Stimulated activated CD4-positive, alpha-beta T cell treated with anti-CD3 and anti-CD28 coated beads, Interleukin-4, amount 100 ng/mL, for 48 hours (primary cell): ENCODE measurements around the gene TMEM238L.

Experiments used
- DNase-seq, 2 donors: peaks; one replicate each; pipeline ENCODE4 v3.0.0-alpha.2; 2020; ENCODE audit warnings: low read depth in 2 of 2

TMEM238L gene

DNA sequence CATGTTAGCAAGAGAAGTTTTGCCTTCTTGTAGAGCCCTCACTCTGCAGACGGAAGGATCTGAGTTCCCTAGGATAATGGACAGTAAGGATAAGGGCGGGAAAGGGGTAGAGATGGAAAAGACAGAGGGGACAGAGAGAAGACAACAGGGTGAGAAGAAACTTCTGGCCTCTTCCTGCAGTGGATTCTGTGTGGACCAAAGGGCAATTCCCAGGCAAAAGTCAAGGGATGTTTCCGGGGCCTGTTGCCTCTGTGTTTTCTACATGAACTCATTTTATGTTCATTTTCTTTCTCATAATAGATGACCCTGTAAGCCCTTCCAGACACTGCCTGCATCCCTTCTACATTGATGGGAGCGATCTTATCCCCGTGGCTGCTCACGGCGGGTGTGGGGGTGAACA is 647 bp upstream of the TMEM238L start:
- no peak for DNase-seq

DNA sequence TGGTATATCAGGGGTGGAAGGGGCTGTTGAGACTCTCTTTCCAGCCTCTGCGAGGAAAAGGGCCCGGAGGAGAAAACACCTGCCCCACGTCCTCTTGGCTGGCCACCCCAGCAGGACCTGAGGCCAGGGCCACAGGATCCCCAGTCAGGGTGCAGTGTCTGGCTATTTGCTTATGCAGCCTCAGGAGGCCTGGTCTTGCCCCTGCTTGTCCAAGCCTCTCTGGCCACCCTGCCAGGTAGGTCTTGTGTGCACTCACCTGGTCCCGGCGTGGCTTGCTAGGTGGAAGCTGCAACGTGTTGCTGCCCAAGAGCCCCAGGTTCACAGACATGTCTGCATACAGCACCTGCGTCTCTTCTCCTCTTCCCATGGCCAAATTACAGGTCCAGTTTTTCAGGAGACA is 549 bp downstream of the TMEM238L start:
- DNase-seq = no peak

- DNase-seq = no peak
These were observed 1.2 kb downstream of the TMEM238L start for GRCh38 chr17:10802496-10803284.

DNA sequence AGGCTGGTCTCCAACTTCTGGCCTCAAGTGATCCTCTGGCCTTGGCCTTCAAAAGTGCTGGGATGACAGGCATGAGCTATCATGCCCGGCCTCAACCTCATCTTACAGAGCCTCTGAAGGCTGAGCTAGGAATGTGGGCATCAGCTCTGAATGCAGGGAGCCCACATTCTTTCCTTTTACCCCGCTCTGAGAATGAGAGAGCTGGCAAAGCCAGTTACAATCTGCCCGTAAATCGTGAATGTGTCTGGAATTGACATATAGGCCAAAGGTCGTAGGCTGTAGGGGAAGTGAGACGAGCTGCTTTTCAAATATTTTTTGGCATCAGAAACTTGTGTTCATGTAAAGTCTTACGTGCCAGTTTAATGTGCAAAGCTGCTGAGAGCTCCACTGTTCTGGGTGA is 4.5 kb downstream of the TMEM238L start:
- DNase-seq = no peak

GRCh38 chr17:10798910-10799309 is 5.0 kb downstream of the TMEM238L start:
- DNase-seq = no peak

DNA sequence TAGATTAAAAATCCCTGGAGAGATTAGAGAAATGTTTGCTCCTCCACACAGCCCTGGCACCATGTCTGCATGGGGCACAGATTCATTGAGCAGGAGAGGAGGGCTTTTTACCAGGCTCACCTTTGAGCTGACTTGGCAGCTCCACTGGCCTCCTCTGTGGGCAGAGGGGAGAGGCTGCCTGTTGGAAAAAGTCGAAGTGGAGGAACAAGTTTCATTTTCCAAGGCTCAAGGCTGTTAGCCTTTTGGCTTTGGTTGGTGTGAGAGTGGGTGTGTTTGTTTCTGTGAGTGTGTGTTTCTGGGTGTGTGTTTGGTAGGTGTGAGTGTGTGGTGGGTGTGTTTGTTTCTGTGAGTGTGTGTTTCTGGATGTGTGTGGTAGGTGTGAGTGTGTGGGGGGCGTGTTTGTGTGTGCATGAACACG is 5.6 kb downstream of the TMEM238L start:
- DNase-seq = no peak

DNA sequence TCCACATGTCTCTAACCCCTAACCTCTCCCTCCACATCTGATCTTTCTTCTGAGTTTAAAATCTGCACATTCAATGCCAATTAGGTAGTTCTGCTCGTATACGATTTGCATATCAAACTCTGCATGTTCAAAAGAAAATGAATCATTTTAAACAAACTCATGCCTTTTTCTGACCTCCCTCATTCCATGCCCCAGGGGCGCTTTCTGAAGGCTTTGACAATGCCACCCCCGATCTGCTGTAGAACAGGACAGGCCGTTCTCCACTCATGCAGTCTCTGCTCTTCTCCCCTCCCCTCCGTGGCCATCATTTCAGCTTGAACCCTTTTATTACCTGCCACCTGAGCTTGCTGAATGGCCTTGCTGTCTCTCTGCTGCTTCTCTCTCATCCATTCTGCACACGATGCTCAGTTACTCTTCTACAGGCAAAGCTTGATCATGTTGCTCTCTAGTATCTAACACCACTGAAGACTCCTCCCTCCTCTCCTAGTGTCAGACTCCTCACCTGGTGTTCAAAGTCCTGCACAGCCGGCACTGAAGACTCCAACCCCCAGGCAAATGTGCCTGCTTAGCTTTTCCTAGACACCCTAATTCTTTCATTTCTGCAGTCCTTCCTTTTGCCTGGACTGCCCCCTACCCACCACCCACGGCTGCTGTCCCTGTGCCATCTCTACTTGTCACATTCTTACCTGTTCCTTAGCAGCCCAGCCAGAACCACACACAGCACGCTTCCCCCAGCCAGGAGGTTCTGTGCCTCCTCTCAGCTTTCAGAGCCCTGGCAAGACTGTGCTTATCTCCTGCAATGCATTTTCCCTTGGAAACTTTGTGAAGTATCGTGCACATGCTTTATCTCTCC is 6.2 kb downstream of the TMEM238L start:
- no peak for DNase-seq

GRCh38 chr17:10793816-10794215 is 10.1 kb downstream of the TMEM238L start:
- no peak for DNase-seq

GRCh38 chr17:10793256-10793655 is 10.6 kb downstream of the TMEM238L start:
- no peak for DNase-seq

DNA sequence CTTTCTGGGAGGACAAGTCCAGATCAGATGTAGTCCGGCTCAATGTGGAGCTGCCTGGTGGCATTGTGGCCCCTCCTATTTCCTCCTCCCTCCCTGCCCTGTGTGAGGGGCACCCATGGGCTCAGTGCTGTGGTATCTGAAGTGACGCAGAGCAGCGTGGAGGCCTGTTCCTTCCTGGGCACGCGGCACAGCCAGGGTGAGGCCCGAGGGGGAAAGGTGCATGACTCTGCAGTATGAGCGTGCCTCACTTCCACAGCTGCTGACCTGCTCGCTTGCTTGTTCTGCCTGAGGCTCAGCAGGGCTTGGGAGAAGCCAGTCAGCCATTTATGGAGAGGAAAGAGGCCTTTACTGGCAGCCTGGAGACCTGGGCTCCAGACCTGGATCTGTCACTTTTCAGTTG is 11.7 kb downstream of the TMEM238L start:
- no peak for DNase-seq

GRCh38 chr17:10790491-10791401 is 13.2 kb downstream of the TMEM238L start:
- DNase-seq = no peak

DNA sequence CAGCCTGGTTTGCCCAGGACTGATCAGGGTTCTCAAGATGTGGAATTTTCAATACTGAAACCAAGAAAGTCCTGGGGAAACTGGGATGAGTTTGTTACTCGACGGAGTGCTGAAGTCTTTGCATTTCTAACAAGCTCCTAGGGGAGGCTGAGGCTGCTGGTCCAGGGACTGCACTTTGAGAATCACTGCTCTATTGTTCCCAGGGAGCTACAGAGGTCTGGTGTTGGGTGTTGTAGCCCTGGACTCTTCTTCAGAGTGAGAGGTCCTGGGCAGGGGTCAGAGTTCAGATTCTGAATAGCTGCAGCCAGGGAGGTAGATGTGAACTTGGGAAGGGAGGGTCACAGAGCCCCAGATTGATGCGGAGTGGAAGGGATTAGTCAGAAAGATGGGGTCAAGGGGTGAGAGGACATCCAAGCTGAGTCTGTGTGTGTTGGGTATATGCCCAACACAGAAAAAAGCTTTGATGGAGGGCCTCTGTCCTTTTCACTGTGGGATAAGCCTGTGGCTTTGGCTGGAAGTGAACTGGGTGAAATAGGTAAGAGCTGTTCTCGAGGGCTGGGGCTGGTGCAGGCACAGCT is 14.1 kb downstream of the TMEM238L start:
- no peak for DNase-seq

GRCh38 chr17:10787306-10788045 is 16.4 kb downstream of the TMEM238L start:
- no peak for DNase-seq

- no peak for DNase-seq
These were observed 18.6 kb downstream of the TMEM238L start for GRCh38 chr17:10785295-10785694.

GRCh38 chr17:10779609-10780008 is 24.3 kb downstream of the TMEM238L start:
- DNase-seq = no peak

DNA sequence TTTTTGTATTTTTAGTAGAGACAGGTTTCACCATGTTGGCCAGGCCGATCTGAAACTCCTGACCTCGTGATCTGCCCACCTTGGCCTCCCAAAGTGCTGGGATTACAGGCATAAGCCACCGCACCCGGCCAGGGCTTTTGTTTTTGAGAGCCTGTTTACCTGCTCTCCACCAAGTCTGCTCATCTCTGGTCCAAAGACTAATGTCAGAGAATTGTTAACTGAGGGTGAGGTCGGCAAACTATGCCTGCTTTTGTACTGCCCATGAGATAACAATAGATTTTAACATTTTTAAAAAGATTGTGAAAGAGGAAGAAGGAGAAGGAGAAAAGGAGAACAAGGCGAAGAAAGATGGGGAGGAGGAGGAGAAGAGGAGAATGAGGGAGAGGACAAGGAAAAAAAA is 26.0 kb downstream of the TMEM238L start:
- DNase-seq = no peak

- DNase-seq = no peak
These were observed 26.6 kb downstream of the TMEM238L start for GRCh38 chr17:10777131-10777807.

GRCh38 chr17:10776381-10776780 is 27.5 kb downstream of the TMEM238L start:
- DNase-seq = no peak

DNA sequence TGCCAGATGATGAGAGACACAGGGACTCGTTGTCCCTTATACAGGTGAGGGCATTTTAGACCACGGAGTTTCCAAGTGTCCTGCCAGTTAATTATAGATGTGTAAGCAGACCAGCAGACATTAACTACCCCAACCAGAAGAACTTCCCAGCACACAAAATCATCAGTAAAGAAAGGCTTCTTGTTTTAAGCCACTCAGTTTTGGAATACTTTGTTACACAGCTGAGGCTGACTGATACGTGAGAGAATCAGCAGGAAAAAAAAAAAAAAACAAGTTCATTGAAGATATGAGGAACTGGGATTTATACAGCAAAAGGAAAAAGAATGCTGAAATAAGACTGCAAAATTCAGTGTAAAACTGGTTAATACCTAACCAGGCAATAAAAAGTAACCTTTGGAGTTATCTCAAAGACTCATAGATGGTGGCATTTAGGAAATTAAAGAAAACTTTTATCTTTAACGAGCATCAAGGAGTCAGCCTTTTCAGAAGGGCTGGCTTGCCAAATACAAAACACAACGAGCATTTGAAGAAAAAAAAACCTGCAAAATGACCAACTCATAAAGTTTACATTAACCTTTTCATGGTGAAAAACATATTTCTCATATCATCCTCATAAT is 28.1 kb downstream of the TMEM238L start:
- no peak for DNase-seq

GRCh38 chr17:10775058-10775457 is 28.8 kb downstream of the TMEM238L start:
- no peak for DNase-seq
